Measurements from ENCODE around the gene CNOT4.

- TF ChIP-seq POLR2A (IDR thresholded peaks at IDR 0.05; ENCODE audit: low read length) (no peak), GATA1 (IDR thresholded peaks at IDR 0.05; ENCODE audit: low read depth, low read length) (no peak)
Measured at GRCh38 chr7:135514856-135515255, 5.0 kb upstream of the CNOT4 start.

Measured in erythroblast (primary cell).